ENCODE data around the gene PPA1.

DNA sequence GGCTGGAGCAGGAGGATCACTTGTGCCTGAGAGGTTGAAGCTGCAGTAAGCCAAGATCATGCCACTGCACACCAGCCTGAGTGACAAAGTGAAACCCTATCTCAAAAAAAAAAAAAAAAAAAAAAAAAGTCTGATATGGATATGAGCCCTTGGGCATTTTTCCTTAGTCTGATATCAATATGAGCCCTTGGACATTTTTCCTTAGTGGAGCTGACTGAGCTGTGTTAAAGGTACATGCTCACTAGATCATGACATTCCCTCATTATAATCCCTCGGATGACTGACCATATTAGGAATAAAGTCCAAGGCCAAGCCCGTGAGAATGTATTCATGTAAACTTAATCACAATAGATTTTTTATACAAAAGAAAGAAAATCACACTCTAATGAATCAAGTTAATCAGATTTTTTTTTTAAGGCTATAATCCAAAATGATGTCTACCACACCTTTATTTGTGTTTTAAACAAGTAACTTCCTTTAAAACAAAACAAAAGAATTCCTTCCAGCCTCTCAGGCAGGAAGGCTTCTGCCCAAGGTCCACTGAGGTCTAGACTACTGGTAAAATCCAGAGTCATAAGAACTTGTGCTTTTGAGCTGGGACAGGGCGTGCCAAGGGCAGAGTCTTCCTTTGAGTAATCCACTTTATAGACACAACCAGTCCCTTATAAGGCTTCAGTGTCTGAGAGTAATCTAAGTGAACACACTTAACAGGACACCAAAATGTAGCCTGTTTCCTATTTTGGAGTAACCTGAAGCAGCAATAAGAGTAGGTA lies 5.5 kb downstream of the PPA1 start:
- TF ChIP-seq POLR2AphosphoS5 (IDR thresholded peaks at IDR 0.05; ENCODE audit: low read depth, low read length): no peak
- TF ChIP-seq CTCF (IDR thresholded peaks at IDR 0.05 in 2 of 3, conservative IDR thresholded peaks at IDR 0.05 in 1 of 3; ENCODE audit: borderline replicate concordance in 1 of 3, insufficient read depth in 1 of 3, low read depth in 2 of 3, low read length in 2 of 3): no peak

Data from HCT116 (cell line).